GM12872 (cell line): ENCODE data around the gene LIM2.

ENCODE experiments used
- CTCF ChIP-seq: IDR thresholded peaks from 3 replicates; pipeline ENCODE4 v1.5.1; 2011; ENCODE audit warnings: low read depth, mild to moderate bottlenecking, low read length, moderate library complexity; ENCODE audit not compliant: insufficient read depth

LIM2 gene

GRCh38 chr19:51339313-51339686 lies 48.5 kb downstream of the LIM2 start:
- no peak for TF ChIP-seq CTCF

DNA sequence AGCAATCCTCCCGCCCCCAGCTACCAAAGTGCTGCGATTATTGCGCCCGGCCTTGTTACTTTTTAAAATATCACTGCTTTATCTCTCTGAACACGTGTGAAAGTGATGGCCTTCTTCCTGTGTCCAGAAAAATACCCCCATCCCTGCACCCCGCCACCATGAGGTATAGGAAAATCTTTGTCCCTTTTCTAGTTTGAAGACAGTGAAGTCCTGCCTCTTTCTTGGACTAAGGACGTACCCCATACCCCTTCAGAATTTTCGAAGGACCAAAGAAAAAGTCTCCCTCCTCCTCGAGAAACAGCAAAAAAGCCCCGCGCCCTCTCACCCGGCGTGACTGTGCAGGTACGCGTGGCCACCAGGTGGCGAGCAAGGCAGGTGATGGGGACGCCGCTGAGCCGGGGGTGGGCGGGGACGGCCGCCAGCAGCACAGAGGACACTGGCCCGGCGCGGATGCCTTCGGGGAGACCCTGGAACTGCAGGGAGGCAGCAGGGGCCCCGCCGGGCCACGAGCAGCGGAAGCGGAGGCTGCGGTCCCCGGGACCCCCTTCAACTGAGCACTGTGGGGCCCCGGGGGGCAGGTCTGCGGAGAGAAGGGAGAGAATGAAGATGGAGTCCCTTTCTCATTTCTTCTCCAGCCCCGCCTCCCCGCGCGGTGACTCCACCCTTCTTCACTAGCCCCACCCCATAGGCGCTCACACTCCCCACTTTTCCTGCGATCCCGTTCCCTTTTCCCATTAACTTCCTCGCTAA lies 49.0 kb downstream of the LIM2 start:
- TF ChIP-seq CTCF = peak; percentile 82

- no peak for TF ChIP-seq CTCF
Measured at GRCh38 chr19:51337861-51338562, 49.8 kb downstream of the LIM2 start.

GRCh38 chr19:51337141-51337860 lies 50.5 kb downstream of the LIM2 start:
- no peak for TF ChIP-seq CTCF

- no peak for TF ChIP-seq CTCF
Measured at GRCh38 chr19:51333836-51334460, 53.8 kb downstream of the LIM2 start.

DNA sequence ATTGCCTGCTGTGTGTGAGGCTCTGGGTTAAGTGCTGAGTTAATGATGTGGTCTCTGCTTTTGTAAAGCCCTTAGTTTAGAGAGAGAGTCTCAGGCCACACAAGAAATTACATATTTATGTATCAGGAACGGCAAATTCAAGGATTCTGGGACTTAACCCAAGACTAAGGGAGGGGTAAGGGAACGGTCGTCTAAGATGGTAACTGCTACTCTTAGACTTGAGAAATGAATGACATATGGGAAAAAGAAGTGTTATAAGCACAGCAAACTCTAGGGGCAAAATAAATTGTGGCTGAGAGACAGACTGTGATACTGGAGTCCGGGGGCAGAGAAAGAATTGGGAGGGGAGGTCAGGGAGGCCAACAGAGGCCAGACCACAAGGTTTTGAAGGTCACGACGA lies 56.1 kb downstream of the LIM2 start:
- no peak for TF ChIP-seq CTCF

DNA sequence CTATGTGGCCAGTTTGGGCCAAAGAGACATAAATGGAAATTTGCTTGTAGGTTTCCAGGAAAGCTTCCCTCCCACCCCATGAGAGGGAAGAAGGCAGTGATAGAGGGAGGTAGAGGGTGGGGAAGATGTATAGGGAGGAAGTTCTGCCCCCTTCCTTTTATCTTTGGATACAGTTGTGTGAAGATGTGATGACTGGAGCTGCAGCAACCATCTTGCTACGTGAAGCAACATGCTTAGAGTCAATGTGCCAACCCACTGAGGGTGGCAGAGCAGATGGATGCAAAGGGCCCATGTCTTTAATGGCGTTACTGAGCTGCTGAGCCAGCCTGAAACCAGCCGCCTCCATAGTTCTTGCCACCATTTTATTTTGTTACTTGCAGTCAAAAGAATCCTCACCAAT lies 56.6 kb downstream of the LIM2 start:
- TF ChIP-seq CTCF = no peak
